Endothelial cell of umbilical vein (primary cell): ENCODE measurements around the gene CNRIP1. TPM values are rescaled to one million over a fixed set of nuclear protein-coding genes. Genes with fewer than 3 reads are reported as not detected.

Experiments used
- BruUV-seq: library from RNA; stranded (reverse); fragments of 400-500 nt; replicated peaks from 2 replicates; lab custom pipeline; 2021; lab: Mats Ljungman, UMichigan
- CTCF ChIA-PET: fragments of 300-600, 350-600 bp; sonication (Branson Sonifier 250); formaldehyde crosslinking; loops from one replicate; lab custom pipeline; 2021; ENCODE audit warnings: antibody characterized with exemption, inconsistent platforms; lab: Charles Lee
- POLR2A ChIA-PET: fragments of 300-600, 350-600 bp; sonication (Branson Sonifier 250); formaldehyde crosslinking; loops from one replicate; lab custom pipeline; 2021; ENCODE audit warnings: antibody characterized with exemption, inconsistent platforms; lab: Charles Lee
- DNase-seq: peaks from one replicate; pipeline ENCODE4 v3.0.0-alpha.2; 2011; ENCODE audit warnings: low read depth, low spot score
- FAIRE-seq: peaks from 2 replicates; lab custom pipeline; 2011; peaks lifted over from hg19 to GRCh38; lab: Jason Lieb, UNC
- H2AFZ ChIP-seq: 2 replicates; pipeline ENCODE4 v1.6.0; 2012; ENCODE audit warnings: low read depth, low read length, control low read depth, inconsistent platforms
- H3K27ac ChIP-seq: 2 replicates; pipeline ENCODE4 v1.5.1; 2011; ENCODE audit warnings: low read depth, mild to moderate bottlenecking, control low read depth, low read length, moderate library complexity; ENCODE audit not compliant: insufficient read depth
- H3K27me3 ChIP-seq, 2 experiments: 2 replicates each; pipeline versions ENCODE4 v1.6.0 to v1.6.1; 2011; ENCODE audit warnings: low read length in 2 of 2, mixed read lengths in 1 of 2; ENCODE audit not compliant: control insufficient read depth in 2 of 2, insufficient read depth in 2 of 2
- H3K36me3 ChIP-seq, 2 experiments: 2 replicates in 1 of 2; 3 replicates in 1 of 2; pipeline ENCODE4 v1.5.1; 2011; ENCODE audit warnings: low read length in 2 of 2, mild to moderate bottlenecking in 1 of 2, moderate library complexity in 1 of 2; ENCODE audit not compliant: control insufficient read depth in 2 of 2, insufficient read depth in 2 of 2; ENCODE audit errors: extremely low read depth in 1 of 2
- H3K4me1 ChIP-seq: 3 replicates; pipeline ENCODE4 v1.5.1; 2011; ENCODE audit warnings: mild to moderate bottlenecking, low read length; ENCODE audit not compliant: control insufficient read depth, insufficient read depth; ENCODE audit errors: extremely low read depth
- H3K4me2 ChIP-seq: 2 replicates; pipeline ENCODE4 v1.6.1; 2011; ENCODE audit warnings: low read length, control low read depth, mixed read lengths; ENCODE audit not compliant: insufficient read depth
- H3K4me3 ChIP-seq, 3 experiments: fragments of 200-600 bp in 1 of 3; sonication (generic), shearing (Covaris generic) in 1 of 3; replicated peaks in 1 of 3; 2 replicates each; pipeline ENCODE4 v1.5.1; 2011 to 2016; ENCODE audit warnings: control low read depth in 3 of 3, low read length in 3 of 3, mild to moderate bottlenecking in 2 of 3, inconsistent platforms in 1 of 3, low read depth in 1 of 3, moderate library complexity in 1 of 3; ENCODE audit not compliant: insufficient read depth in 1 of 3
- H3K79me2 ChIP-seq: 2 replicates; pipeline ENCODE4 v1.6.0; 2012; ENCODE audit warnings: low read length, inconsistent platforms; ENCODE audit not compliant: control insufficient read depth, insufficient read depth
- H3K9ac ChIP-seq: replicated peaks from 2 replicates; pipeline ENCODE3; 2011; ENCODE audit warnings: low read length, control low read depth; ENCODE audit not compliant: insufficient read depth; ENCODE audit errors: extremely low read depth
- H3K9me1 ChIP-seq: replicated peaks from 3 replicates; pipeline ENCODE4 v1.6.0; 2011; ENCODE audit warnings: mild to moderate bottlenecking, low read length; ENCODE audit not compliant: control insufficient read depth, insufficient read depth; ENCODE audit errors: extremely low read depth
- H3K9me3 ChIP-seq: replicated peaks from 2 replicates; pipeline ENCODE4 v1.5.1; 2012; ENCODE audit warnings: low read length, inconsistent platforms; ENCODE audit not compliant: control insufficient read depth, insufficient read depth
- H4K20me1 ChIP-seq: replicated peaks from 2 replicates; pipeline ENCODE3; 2011; ENCODE audit warnings: mild to moderate bottlenecking, low read length; ENCODE audit not compliant: control insufficient read depth, insufficient read depth; ENCODE audit errors: extremely low read depth
- CTCF ChIP-seq, 2 donors: IDR thresholded peaks; 1 replicate in 1 of 2; 2 replicates in 1 of 2; pipeline ENCODE4 v1.5.1; 2011; ENCODE audit warnings: low read length in 2 of 2, mild to moderate bottlenecking in 2 of 2, moderate library complexity in 2 of 2, control low read depth in 1 of 2, inconsistent platforms in 1 of 2, low read depth in 1 of 2; ENCODE audit not compliant: insufficient read depth in 1 of 2; ENCODE audit errors: extremely low read depth in 1 of 2
- FOS ChIP-seq: IDR thresholded peaks from 2 replicates; pipeline ENCODE4 v1.6.1; 2011; ENCODE audit warnings: mild to moderate bottlenecking, low read length, moderate library complexity, borderline replicate concordance; ENCODE audit not compliant: insufficient read depth
- JUN ChIP-seq: IDR thresholded peaks from 2 replicates; pipeline ENCODE4 v1.6.1; 2011; ENCODE audit warnings: borderline replicate concordance, low read depth; ENCODE audit not compliant: insufficient read length, insufficient read depth
- MAX ChIP-seq: IDR thresholded peaks from 2 replicates; pipeline ENCODE4 v1.6.1; 2011; ENCODE audit not compliant: insufficient read depth, insufficient read length
- POLR2A ChIP-seq: IDR thresholded peaks from 2 replicates; pipeline ENCODE4 v1.6.1; 2012; ENCODE audit warnings: low read depth, mild to moderate bottlenecking, control low read depth, low read length
- POLR2AphosphoS5 ChIP-seq: IDR thresholded peaks from 2 replicates; pipeline ENCODE4 v1.6.1; 2012; ENCODE audit warnings: low read depth, mild to moderate bottlenecking, control low read depth, low read length, moderate library complexity; ENCODE audit not compliant: insufficient read depth
- dilution Hi-C: fragments of 300-500 bp; cut with MboI; formaldehyde crosslinking; loops from one replicate; pipeline ENCODE4 v1.15.0; 2019; ENCODE audit warnings: low sequenced_read_pairs; ENCODE audit not compliant: extremely low pct_ligation_motif_present
- intact Hi-C: fragments of 100-400 bp; cut with micrococcal nuclease; formaldehyde crosslinking; loops from one replicate; pipeline ENCODE4 v1.10.0; 2022
- polyA plus RNA-seq, 4 experiments: library from polyadenylated mRNA; depleted of rRNA in 3 of 4; stranded (reverse) in 3 of 4; unstranded in 1 of 4; fragments of >200 nt; gene quantifications; 2 replicates each; pipeline versions ENCODE4 v1.2.1 to v1.2.3, GENCODE V29; 2011 to 2012; ENCODE audit warnings: missing spikeins in 1 of 4
- total RNA-seq: library from RNA; stranded (reverse); gene quantifications from 2 replicates; pipeline ENCODE4 v1.2.3, GENCODE V29; 2021

Gene CNRIP1
- total and polyA plus RNA-seq, 2 donors (not counting 3 experiments of a cell fraction or from before 2014, with no cell fraction given) = 74.6 to 98.9 TPM

- dilution Hi-C loops = no loop called here
- CTCF ChIA-PET = interaction anchor here (0.7 to 4.6 kb wide), 7 partner anchors 12 to 99 kb away, joined by 4 to 60 read pairs (median 7); partner anchors contain the start of genes CNRIP1 and PNO1
Measured at GRCh38 chr2:68251187-68251854, 68.4 kb downstream of the CNRIP1 start.

More at GRCh38 chr2:68251187-68251854, 68.4 kb downstream of the CNRIP1 start:
- Histone ChIP-seq H3K9me1 (no peaks in the 10 kb centered on the region), H3K79me2 (peaks cover 59% of the 10 kb centered on the region), H3K27ac (peak overlapping the region; percentile 82), H2AFZ (peak overlapping the region; percentile 46), H3K4me3 (peak overlapping the region; percentile 55 to 98 (median 88)), H3K36me3 (no peaks in the 10 kb centered on the region), H3K9me3 (no peaks in the 10 kb centered on the region), H4K20me1 (peaks cover 21% of the 10 kb centered on the region), H3K4me2 (peak overlapping the region; percentile 96), H3K27me3 (no peaks in the 10 kb centered on the region), H3K9ac (peak overlapping the region; percentile 87), H3K4me1 (peaks cover 38% of the 10 kb centered on the region)
- intact Hi-C loops = loop anchor here (1.0 to 10.0 kb wide), 3 partner anchors 12 to 193 kb away; no protein-coding TSS in a partner anchor
- no TSS peak for BruUV-seq
- DNase-seq (peak; percentile 85), FAIRE-seq (peak; percentile 81)
- TF ChIP-seq JUN (no peak), POLR2AphosphoS5 (no peak), CTCF (IDR thresholded peaks at IDR 0.05; ENCODE audit: extremely low read depth in 1 of 2, insufficient read depth in 1 of 2, low read depth in 1 of 2, low read length in 2 of 2) (peak; percentile 63), POLR2A (no peak), MAX (no peak), FOS (peak; percentile 56)
- POLR2A ChIA-PET = no interaction called here
